ENCODE data around the gene CA9. TPM values are rescaled to one million over a fixed set of nuclear protein-coding genes. Genes with fewer than 3 reads are reported as not detected.
A peak's percentile ranks its signal among the peaks of the same experiment; 100 is the strongest.

Gene CA9
- total and polyA plus RNA-seq, 7 experiments from 2014 or later = 0.36 TPM; not detected in 6

DNA sequence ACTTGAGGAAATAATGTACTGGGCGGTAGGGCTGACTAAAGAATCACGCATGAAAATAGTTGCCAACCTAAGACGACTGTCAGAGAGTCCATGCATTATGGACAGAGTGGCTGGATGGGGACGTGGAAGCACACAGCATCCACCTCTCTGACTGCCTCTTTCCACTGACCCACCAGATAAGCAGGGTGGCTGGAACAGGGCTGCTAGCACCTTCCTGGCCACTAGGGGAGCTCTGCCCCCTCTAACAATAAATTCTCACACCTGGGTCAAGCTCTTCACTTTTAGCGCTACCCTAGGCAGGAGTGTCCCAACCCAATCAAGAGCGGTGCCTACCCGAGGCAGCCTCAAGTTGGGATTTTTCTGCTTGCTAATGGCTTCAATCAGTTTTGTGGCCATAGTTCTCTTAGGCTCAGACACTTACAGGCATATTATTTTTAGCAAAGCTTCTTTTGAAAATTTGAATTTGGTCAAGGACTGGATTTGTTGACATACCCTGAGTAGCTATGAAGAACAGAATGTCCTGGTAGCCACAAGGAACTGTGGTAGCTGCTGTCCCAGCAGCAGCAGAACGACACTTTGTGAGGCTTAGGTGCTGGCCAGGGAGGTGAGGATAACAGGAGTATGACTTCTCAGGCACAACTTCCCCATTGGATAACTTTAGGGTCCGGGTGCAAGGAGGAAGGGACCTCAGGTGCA is 22.9 kb downstream of the CA9 start:
- Mint-ChIP-seq H3K4me3 (no peak overlapping the region), H3K27me3 (no peaks in the 10 kb centered on the region), H3K4me1 (peaks cover 6 to 15% (median 13%) of the 10 kb centered on the region in 7 donors), H3K9me3 (no peaks in the 10 kb centered on the region), H3K27ac (peak overlapping the region in 8 of 9 donors; percentile 33 to 85 (median 66)), H3K36me3 (peaks cover 0 to 23% (median 0%) of the 10 kb centered on the region in 5 donors)
- peak in 8 of 9 donors; percentile 15 to 56 (median 41) for DNase-seq
- CTCF ChIA-PET = interaction anchor here (0.6 to 7.1 kb wide), 33 partner anchors 9 to 986 kb away, joined by 3 to 107 read pairs (median 4); partner anchors contain the start of genes ARHGEF39, CA9, CCDC107 and CCL21
- Histone ChIP-seq H3K4me1 (ENCODE audit: control insufficient read depth in 2 of 2, insufficient read depth in 2 of 2, low read length in 2 of 2) (peaks cover 0 to 10% of the 10 kb centered on the region in 2 donors), H3K9me3 (ENCODE audit: control insufficient read depth in 2 of 3, low read length in 3 of 3) (no peaks in the 10 kb centered on the region), H3K27ac (ENCODE audit: low read depth, low read length) (no peak overlapping the region), H3K4me3 (ENCODE audit: low read length) (no peak overlapping the region), H3K27me3 (ENCODE audit: control insufficient read depth in 2 of 2, insufficient read depth in 2 of 2, low read length in 2 of 2) (no peaks in the 10 kb centered on the region), H3K36me3 (ENCODE audit: control insufficient read depth in 2 of 3, insufficient read depth in 3 of 3, low read length in 3 of 3) (peaks cover 13 to 51% (median 20%) of the 10 kb centered on the region in 3 experiments)
- ATAC-seq = peak; percentile 91
- POLR2A ChIA-PET = interaction anchor here (0.6 to 4.0 kb wide), 11 partner anchors 9 to 174 kb away, joined by 3 to 36 read pairs (median 6); partner anchors contain the start of genes CCDC107, CREB3, OR13J1 and RMRP
- intact Hi-C loops (cut with micrococcal nuclease) = loop anchor here (1.0 to 2.0 kb wide), 8 partner anchors 32 to 186 kb away; partner anchors contain the start of genes CCDC107 (in 2 of the 2) and RMRP (in 2 of the 2)

DNA sequence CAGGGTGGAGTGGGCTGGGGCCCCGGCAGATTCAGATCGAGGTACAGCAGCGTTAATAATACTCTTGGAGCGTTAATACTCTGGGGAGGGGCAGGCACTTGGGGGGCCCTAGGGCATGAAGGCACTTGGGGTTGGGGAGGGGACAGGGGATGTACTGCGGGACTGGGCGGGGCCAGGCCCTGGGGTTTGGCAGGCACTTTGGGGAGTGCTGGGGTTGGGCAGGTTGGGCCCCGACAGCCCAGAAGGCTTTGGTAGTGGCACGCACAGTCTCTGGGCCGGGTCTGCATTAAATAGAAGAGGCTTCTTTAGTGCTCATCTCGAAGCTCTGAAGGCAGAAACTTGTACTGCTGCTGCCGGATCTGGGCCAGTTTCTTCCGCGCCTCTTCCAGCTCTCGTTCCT is 23.8 kb downstream of the CA9 start:
- H3K4me3 ChIP-seq (ENCODE audit: low read length) = no peak overlapping the region
- peaks cover 0 to 10% of the 10 kb centered on the region in 2 donors for H3K4me1 ChIP-seq (ENCODE audit: control insufficient read depth in 2 of 2, insufficient read depth in 2 of 2, low read length in 2 of 2)
- ChIA-PET CTCF (interaction anchor here (0.9 to 7.1 kb wide), 15 partner anchors 9 to 94 kb away, joined by 3 to 107 read pairs (median 9); partner anchors contain the start of genes ARHGEF39, CA9, CCDC107 and CD72), POLR2A (interaction anchor here (0.6 to 4.0 kb wide), 6 partner anchors 8 to 173 kb away, joined by 3 to 36 read pairs (median 10); partner anchors contain the start of genes OR13J1 and SIT1)
- DNase-seq = no peak
- Mint-ChIP-seq H3K4me1 (peaks cover 4 to 10% (median 8%) of the 10 kb centered on the region in 7 donors), H3K27me3 (no peaks in the 10 kb centered on the region), H3K27ac (peak overlapping the region in 3 of 9 donors; percentile 38 to 60 (median 44)), H3K9me3 (no peaks in the 10 kb centered on the region), H3K36me3 (peaks cover 0 to 23% (median 0%) of the 10 kb centered on the region in 5 donors), H3K4me3 (no peak overlapping the region)
- no peak overlapping the region for H3K27ac ChIP-seq (ENCODE audit: low read depth, low read length)
- no peak for ATAC-seq
- peaks cover 13 to 59% (median 24%) of the 10 kb centered on the region in 3 experiments for H3K36me3 ChIP-seq (ENCODE audit: control insufficient read depth in 2 of 3, insufficient read depth in 3 of 3, low read length in 3 of 3)
- H3K9me3 ChIP-seq (ENCODE audit: control insufficient read depth in 2 of 3, low read length in 3 of 3) = no peaks in the 10 kb centered on the region
- intact Hi-C loops (cut with micrococcal nuclease) = loop anchor here (2.0 kb wide), 4 partner anchors 31 to 81 kb away; partner anchors contain the start of genes CCDC107 (in 1 of the 2) and RMRP (in 1 of the 2)
- H3K27me3 ChIP-seq (ENCODE audit: control insufficient read depth in 2 of 2, insufficient read depth in 2 of 2, low read length in 2 of 2) = no peaks in the 10 kb centered on the region

DNA sequence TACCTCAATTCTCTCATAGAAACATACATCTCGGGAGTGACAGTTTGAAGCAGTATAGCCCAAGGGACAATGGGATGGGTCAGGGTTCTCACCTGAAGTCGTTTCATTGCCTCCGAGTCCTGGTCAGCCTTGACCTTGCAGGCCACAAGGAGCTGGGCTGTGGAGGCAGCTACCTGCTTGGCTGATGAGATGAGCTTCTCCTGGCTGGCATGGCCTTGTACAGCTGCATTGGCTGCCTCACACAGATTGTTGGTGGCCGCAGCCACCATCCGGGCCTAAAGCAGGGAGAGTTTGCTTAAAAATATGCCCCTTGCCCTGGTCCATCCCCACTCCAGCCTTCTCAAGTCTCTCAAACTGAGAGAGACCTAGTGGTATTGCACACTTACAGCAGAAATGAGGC is 24.5 kb downstream of the CA9 start:
- no peaks in the 10 kb centered on the region for H3K27me3 ChIP-seq (ENCODE audit: control insufficient read depth in 2 of 2, insufficient read depth in 2 of 2, low read length in 2 of 2)
- H3K4me3 ChIP-seq (ENCODE audit: low read length) = no peak overlapping the region
- Mint-ChIP-seq H3K4me3 (no peak overlapping the region), H3K4me1 (peaks cover 6 to 10% (median 8%) of the 10 kb centered on the region in 7 donors), H3K9me3 (no peaks in the 10 kb centered on the region), H3K27me3 (no peaks in the 10 kb centered on the region), H3K27ac (peak overlapping the region in 1 of 9 donors; percentile 44), H3K36me3 (peaks cover 0 to 30% (median 6%) of the 10 kb centered on the region in 5 donors)
- intact Hi-C loops (cut with micrococcal nuclease) = no loop called here
- H3K9me3 ChIP-seq (ENCODE audit: control insufficient read depth in 2 of 3, low read length in 3 of 3) = no peaks in the 10 kb centered on the region
- POLR2A ChIA-PET = interaction anchor here (1.3 to 4.0 kb wide), 2 partner anchors 31 to 49 kb away, joined by 3 to 36 read pairs; partner anchors contain the start of gene SIT1
- DNase-seq (no peak), ATAC-seq (no peak)
- no peak overlapping the region for H3K27ac ChIP-seq (ENCODE audit: low read depth, low read length)
- CTCF ChIA-PET = interaction anchor here (0.9 to 7.1 kb wide), 6 partner anchors 14 to 82 kb away, joined by 3 to 107 read pairs (median 23); partner anchors contain the start of genes ARHGEF39, CA9, CCDC107 and CD72
- H3K36me3 ChIP-seq (ENCODE audit: control insufficient read depth in 2 of 3, insufficient read depth in 3 of 3, low read length in 3 of 3) = peaks cover 18 to 67% (median 24%) of the 10 kb centered on the region in 3 experiments
- peaks cover 0 to 10% of the 10 kb centered on the region in 2 donors for H3K4me1 ChIP-seq (ENCODE audit: control insufficient read depth in 2 of 2, insufficient read depth in 2 of 2, low read length in 2 of 2)

DNA sequence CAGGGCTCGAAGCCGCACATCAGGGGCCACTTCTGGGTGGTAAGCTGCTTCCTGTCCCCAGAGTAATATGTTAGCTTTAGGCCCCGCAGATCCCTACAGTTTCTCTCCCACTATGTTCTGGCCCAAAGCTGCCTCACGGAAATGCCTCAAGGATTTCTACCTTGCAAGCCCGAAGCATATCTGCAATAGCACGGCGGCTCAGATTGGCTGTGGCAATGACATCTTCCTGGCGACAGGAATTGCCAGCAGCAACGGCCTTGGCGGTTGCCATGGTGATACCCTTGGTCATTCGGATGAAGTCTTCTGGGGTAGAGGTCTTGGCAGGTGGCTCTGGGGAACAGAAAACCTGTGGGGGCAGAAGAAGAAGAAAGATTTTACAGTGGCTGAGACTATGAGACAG is 26.3 kb downstream of the CA9 start:
- H3K27ac ChIP-seq (ENCODE audit: low read depth, low read length) = no peak overlapping the region
- ChIA-PET POLR2A (interaction anchor here (0.5 to 1.2 kb wide), 3 partner anchors 8 to 48 kb away, joined by 3 to 4 read pairs (median 3); no protein-coding TSS in a partner anchor), CTCF (no interaction called here)
- ATAC-seq (no peak), DNase-seq (no peak)
- intact Hi-C loops (cut with micrococcal nuclease) = no loop called here
- Mint-ChIP-seq H3K36me3 (peaks cover 7 to 40% (median 14%) of the 10 kb centered on the region in 5 donors), H3K4me1 (peaks cover 7 to 10% (median 8%) of the 10 kb centered on the region in 7 donors), H3K27ac (no peak overlapping the region), H3K9me3 (no peaks in the 10 kb centered on the region), H3K4me3 (no peak overlapping the region), H3K27me3 (no peaks in the 10 kb centered on the region)
- peaks cover 0 to 10% of the 10 kb centered on the region in 2 donors for H3K4me1 ChIP-seq (ENCODE audit: control insufficient read depth in 2 of 2, insufficient read depth in 2 of 2, low read length in 2 of 2)
- H3K36me3 ChIP-seq (ENCODE audit: control insufficient read depth in 2 of 3, insufficient read depth in 3 of 3, low read length in 3 of 3) = peaks cover 31 to 85% (median 37%) of the 10 kb centered on the region in 3 experiments
- no peaks in the 10 kb centered on the region for H3K9me3 ChIP-seq (ENCODE audit: control insufficient read depth in 2 of 3, low read length in 3 of 3)
- no peak overlapping the region for H3K4me3 ChIP-seq (ENCODE audit: low read length)
- no peaks in the 10 kb centered on the region for H3K27me3 ChIP-seq (ENCODE audit: control insufficient read depth in 2 of 2, insufficient read depth in 2 of 2, low read length in 2 of 2)

DNA sequence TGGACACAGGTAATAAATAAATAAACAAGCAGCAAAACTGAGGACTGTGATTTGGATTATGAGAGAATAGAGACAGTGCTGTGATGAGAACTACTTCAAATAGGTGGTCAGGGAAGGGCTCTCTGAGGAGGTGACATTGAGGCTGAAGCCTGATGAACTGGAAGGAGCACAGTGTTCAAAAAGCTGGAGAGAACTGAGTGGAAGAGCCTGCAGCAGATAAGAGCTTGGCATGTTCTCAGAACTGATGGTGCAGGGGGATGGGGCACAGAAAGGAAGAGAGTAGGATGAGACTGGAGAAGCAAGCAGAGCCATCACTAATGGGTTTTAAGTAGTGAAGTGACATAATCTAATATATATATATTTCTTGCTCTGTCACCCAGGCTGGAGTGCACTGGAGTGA is 27.2 kb downstream of the CA9 start:
- H3K27me3 ChIP-seq (ENCODE audit: control insufficient read depth in 2 of 2, insufficient read depth in 2 of 2, low read length in 2 of 2) = no peaks in the 10 kb centered on the region
- H3K36me3 Mint-ChIP-seq = peaks cover 7 to 40% (median 14%) of the 10 kb centered on the region in 5 donors
- no peaks in the 10 kb centered on the region for H3K9me3 Mint-ChIP-seq
- H3K9me3 ChIP-seq (ENCODE audit: control insufficient read depth in 2 of 3, low read length in 3 of 3) = no peaks in the 10 kb centered on the region
- no peak overlapping the region for H3K4me3 ChIP-seq (ENCODE audit: low read length)
- CTCF ChIA-PET = interaction anchor here (1.1 kb wide), 2 partner anchors 8 to 88 kb away, joined by 4 to 6 read pairs; no protein-coding TSS in a partner anchor
- DNase-seq (no peak), ATAC-seq (no peak)
- POLR2A ChIA-PET = interaction anchor here (1.2 kb wide), 1 partner anchor 9 kb away, joined by 3 read pairs; no protein-coding TSS in a partner anchor
- intact Hi-C loops (cut with micrococcal nuclease) = no loop called here
- peaks cover 7 to 10% (median 8%) of the 10 kb centered on the region in 7 donors for H3K4me1 Mint-ChIP-seq
- H3K36me3 ChIP-seq (ENCODE audit: control insufficient read depth in 2 of 3, insufficient read depth in 3 of 3, low read length in 3 of 3) = peaks cover 39 to 94% (median 46%) of the 10 kb centered on the region in 3 experiments
- peaks cover 0 to 10% of the 10 kb centered on the region in 2 donors for H3K4me1 ChIP-seq (ENCODE audit: control insufficient read depth in 2 of 2, insufficient read depth in 2 of 2, low read length in 2 of 2)
- no peak overlapping the region for H3K4me3 Mint-ChIP-seq
- H3K27ac Mint-ChIP-seq = no peak overlapping the region
- H3K27ac ChIP-seq (ENCODE audit: low read depth, low read length) = no peak overlapping the region
- no peaks in the 10 kb centered on the region for H3K27me3 Mint-ChIP-seq

DNA sequence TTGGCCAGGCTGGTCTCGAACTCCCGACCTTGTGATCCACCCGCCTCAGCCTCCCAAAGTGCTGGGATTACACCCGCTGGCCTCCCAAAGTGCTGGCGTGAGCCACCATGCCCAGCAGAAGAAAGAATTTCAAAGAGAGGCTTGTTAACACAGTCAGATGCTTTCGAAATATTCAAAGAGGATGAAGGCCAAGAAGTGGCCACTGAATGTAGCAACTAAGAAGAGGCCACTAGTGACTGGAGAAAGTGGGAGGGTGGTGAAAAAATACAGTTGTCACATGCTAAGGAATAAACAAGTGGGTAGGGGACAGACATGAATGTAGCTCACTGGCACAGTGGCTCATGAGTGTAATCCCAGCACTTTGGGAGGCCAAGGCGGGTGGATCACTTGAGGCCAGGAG is 29.0 kb downstream of the CA9 start:
- Histone ChIP-seq H3K27ac (ENCODE audit: low read depth, low read length) (no peak overlapping the region), H3K4me1 (ENCODE audit: control insufficient read depth in 2 of 2, insufficient read depth in 2 of 2, low read length in 2 of 2) (no peaks in the 10 kb centered on the region), H3K9me3 (ENCODE audit: control insufficient read depth in 2 of 3, low read length in 3 of 3) (no peaks in the 10 kb centered on the region), H3K27me3 (ENCODE audit: control insufficient read depth in 2 of 2, insufficient read depth in 2 of 2, low read length in 2 of 2) (no peaks in the 10 kb centered on the region), H3K36me3 (ENCODE audit: control insufficient read depth in 2 of 3, insufficient read depth in 3 of 3, low read length in 3 of 3) (peaks cover 56 to 100% (median 63%) of the 10 kb centered on the region in 3 experiments), H3K4me3 (ENCODE audit: low read length) (no peak overlapping the region)
- ChIA-PET CTCF (interaction anchor here (0.5 kb wide), 1 partner anchor 10 kb away, joined by 3 read pairs; no protein-coding TSS in a partner anchor), POLR2A (interaction anchor here (0.9 to 1.3 kb wide), 2 partner anchors 45 to 53 kb away, joined by 3 to 4 read pairs; partner anchors contain the start of genes CCDC107 and RMRP)
- Mint-ChIP-seq H3K4me1 (peaks cover 0 to 7% (median 0%) of the 10 kb centered on the region in 7 donors), H3K36me3 (peaks cover 19 to 41% (median 25%) of the 10 kb centered on the region in 5 donors), H3K9me3 (peaks cover 0 to 2% (median 0%) of the 10 kb centered on the region in 11 donors), H3K27me3 (no peaks in the 10 kb centered on the region), H3K27ac (peak overlapping the region in 2 of 9 donors; percentile 14 to 59), H3K4me3 (no peak overlapping the region)
- DNase-seq = no peak
- no peak for ATAC-seq
- intact Hi-C loops (cut with micrococcal nuclease) = no loop called here

All from naive thymus-derived CD4-positive, alpha-beta T cell (primary cell).